ENCODE measurements around the gene NUAK2. TPM values are rescaled to one million over a fixed set of nuclear protein-coding genes. Genes with fewer than 3 reads are reported as not detected.

NUAK2 gene
- total RNA-seq, 2 experiments from 2014 or later, result 5.3 to 9.1 TPM

DNA sequence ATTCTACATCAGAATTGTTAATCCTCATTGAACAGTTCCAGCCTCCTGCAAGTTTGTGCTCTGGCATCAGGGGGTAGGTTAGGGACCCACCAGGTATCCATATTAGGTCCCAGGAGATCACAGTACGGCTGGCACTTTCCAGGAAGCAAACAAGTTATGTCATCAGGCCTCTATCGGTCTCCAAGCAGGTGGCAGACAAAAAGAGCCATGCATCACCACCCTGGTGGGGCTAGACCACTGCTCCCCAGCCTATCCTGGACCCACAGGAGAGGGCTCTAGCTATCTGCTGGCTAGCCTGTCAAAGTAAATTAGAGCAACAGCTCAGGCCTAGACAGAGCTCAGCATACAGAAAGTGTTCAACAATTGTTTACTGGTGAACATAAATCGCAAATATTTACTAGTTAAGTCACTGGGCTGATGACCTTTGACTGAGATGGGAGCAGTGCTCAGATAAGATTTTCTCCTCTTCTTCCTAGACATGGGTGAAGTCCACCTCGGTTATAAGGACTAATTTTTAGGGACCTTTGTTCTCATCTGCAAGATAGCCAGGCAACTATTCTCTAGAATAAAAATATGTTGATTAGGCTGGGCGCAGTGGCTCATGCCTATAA lies 6.4 kb downstream of the NUAK2 start:
- Histone ChIP-seq H3K9me2 (ENCODE audit: insufficient read depth, low read length) (no peaks in the 10 kb centered on the region), H3K36me3 (ENCODE audit: insufficient read depth, low read length) (peaks cover 19% of the 10 kb centered on the region), H3K79me2 (ENCODE audit: insufficient read depth, low read depth, low read length) (peaks cover 61% of the 10 kb centered on the region; the same call in 1 of the 2 replicates), H3K4me2 (ENCODE audit: low read length) (peak overlapping the region; percentile 90), H4K20me1 (ENCODE audit: insufficient read depth, low read length) (peaks cover 4% of the 10 kb centered on the region; the same call in 1 of the 2 replicates), H3K9me3 (ENCODE audit: low read length) (no peaks in the 10 kb centered on the region), H3K4me3 (ENCODE audit: low read depth, low read length, poor library complexity, severe bottlenecking) (no peak overlapping the region), H3K27ac (ENCODE audit: low read depth, low read length, poor library complexity, severe bottlenecking) (peak overlapping the region; percentile 66), H3K4me1 (ENCODE audit: insufficient read depth, low read length, poor library complexity, severe bottlenecking) (peaks cover 97% of the 10 kb centered on the region), H2AFZ (ENCODE audit: low read length) (no peak overlapping the region)
- peak; percentile 68 for DNase-seq (ENCODE audit: low spot score)
- CTCF ChIA-PET (ENCODE audit: unreplicated experiment), result interaction anchor here (2.4 to 2.5 kb wide), 2 partner anchors 27 to 41 kb away, joined by 10 to 13 read pairs; no protein-coding TSS in a partner anchor
- POLR2A ChIA-PET, result interaction anchor here (1.3 to 15.8 kb wide), 4 partner anchors 13 to 39 kb away, joined by 3 to 162 read pairs (median 7); no protein-coding TSS in a partner anchor
- intact Hi-C loops (cut with micrococcal nuclease; ENCODE audit: unreplicated experiment), result loop anchor here (10.0 kb wide), 2 partner anchors 800 to 1990 kb away; partner anchors contain the start of gene MDM4
- no peak for TF ChIP-seq EZH2phosphoT487 (IDR thresholded peaks at IDR 0.05; ENCODE audit: borderline replicate concordance, low read depth, low read length)
- TF ChIP-seq, protein P1, sequence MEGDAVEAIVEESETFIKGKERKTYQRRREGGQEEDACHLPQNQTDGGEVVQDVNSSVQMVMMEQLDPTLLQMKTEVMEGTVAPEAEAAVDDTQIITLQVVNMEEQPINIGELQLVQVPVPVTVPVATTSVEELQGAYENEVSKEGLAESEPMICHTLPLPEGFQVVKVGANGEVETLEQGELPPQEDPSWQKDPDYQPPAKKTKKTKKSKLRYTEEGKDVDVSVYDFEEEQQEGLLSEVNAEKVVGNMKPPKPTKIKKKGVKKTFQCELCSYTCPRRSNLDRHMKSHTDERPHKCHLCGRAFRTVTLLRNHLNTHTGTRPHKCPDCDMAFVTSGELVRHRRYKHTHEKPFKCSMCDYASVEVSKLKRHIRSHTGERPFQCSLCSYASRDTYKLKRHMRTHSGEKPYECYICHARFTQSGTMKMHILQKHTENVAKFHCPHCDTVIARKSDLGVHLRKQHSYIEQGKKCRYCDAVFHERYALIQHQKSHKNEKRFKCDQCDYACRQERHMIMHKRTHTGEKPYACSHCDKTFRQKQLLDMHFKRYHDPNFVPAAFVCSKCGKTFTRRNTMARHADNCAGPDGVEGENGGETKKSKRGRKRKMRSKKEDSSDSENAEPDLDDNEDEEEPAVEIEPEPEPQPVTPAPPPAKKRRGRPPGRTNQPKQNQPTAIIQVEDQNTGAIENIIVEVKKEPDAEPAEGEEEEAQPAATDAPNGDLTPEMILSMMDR (conservative IDR thresholded peaks at IDR 0.05; ENCODE audit: low read length), result no peak
- no TSS peak for BruUV-seq (replicated peaks)

DNA sequence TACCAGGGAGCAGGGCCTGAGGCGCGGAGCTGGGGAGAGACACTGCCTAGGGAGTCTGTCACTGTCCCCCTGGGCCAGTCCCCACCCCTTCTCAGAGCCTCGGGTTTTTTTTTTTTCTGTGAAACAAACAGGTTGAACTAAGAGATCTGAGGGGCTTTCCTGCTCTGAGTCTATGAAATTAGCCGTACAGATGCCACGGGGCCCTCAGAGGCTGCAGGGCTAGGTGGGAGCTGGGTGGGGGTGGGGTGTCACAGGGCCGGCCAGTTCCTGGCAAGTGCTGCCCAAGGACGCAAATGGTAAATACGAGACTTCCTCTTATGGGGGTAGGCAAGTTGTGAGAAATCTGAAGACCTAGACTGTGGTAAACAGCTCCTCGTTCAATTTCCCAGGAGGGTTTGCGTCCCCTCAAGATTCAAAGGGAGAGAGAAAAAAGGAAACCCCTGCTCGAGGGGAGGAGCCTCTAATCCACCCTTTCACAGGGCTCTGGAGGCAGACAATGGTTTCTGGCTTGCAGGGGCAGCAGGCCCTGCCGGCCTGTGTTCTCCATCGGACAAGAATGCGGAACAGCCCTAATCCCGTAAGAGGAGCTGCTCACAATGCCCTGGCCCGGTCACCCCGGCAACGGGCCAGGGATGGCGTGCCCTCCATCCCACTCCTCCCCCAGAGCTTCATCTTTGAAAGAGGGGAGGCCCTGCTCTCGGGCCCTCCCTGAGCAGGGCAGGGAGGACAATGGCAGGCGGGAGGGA lies 7.8 kb downstream of the NUAK2 start:
- Histone ChIP-seq H3K4me1 (ENCODE audit: insufficient read depth, low read length, poor library complexity, severe bottlenecking) (peaks cover 83% of the 10 kb centered on the region), H3K79me2 (ENCODE audit: insufficient read depth, low read depth, low read length) (peaks cover 50% of the 10 kb centered on the region; the same call in 1 of the 2 replicates), H3K9me2 (ENCODE audit: insufficient read depth, low read length) (no peaks in the 10 kb centered on the region), H3K36me3 (ENCODE audit: insufficient read depth, low read length) (peaks cover 31% of the 10 kb centered on the region), H3K9me3 (ENCODE audit: low read length) (no peaks in the 10 kb centered on the region), H3K4me2 (ENCODE audit: low read length) (peak overlapping the region; percentile 90), H2AFZ (ENCODE audit: low read length) (peak overlapping the region; percentile 53), H3K4me3 (ENCODE audit: low read depth, low read length, poor library complexity, severe bottlenecking) (peak overlapping the region; percentile 60), H3K27ac (ENCODE audit: low read depth, low read length, poor library complexity, severe bottlenecking) (peak overlapping the region; percentile 66), H4K20me1 (ENCODE audit: insufficient read depth, low read length) (no peaks in the 10 kb centered on the region)
- ChIA-PET CTCF (ENCODE audit: unreplicated experiment) (interaction anchor here (0.6 to 2.5 kb wide), 6 partner anchors 11 to 40 kb away, joined by 3 to 13 read pairs (median 4); no protein-coding TSS in a partner anchor), POLR2A (interaction anchor here (0.6 to 15.8 kb wide), 12 partner anchors 10 to 37 kb away, joined by 3 to 162 read pairs (median 4); no protein-coding TSS in a partner anchor)
- peak; percentile 76 for DNase-seq (ENCODE audit: low spot score)
- TF ChIP-seq EZH2phosphoT487 (IDR thresholded peaks at IDR 0.05; ENCODE audit: borderline replicate concordance, low read depth, low read length), result no peak
- TF ChIP-seq, protein P1 (conservative IDR thresholded peaks at IDR 0.05; ENCODE audit: low read length), result no peak
- BruUV-seq (replicated peaks), result no TSS peak
- intact Hi-C loops (cut with micrococcal nuclease; ENCODE audit: unreplicated experiment), result loop anchor here (10.0 kb wide), 2 partner anchors 799 to 1989 kb away; partner anchors contain the start of gene MDM4

All from OCI-LY7 (cell line).